CD14-positive monocyte (primary cell): ENCODE measurements around the gene SPRY4. TPM values are rescaled to one million over a fixed set of nuclear protein-coding genes. Genes with fewer than 3 reads are reported as not detected.

Source experiments
- DNase-seq, 3 donors: peaks; one replicate each; pipeline ENCODE4 v3.0.0-alpha.2; 2011 to 2022
- H2AFZ ChIP-seq: 2 replicates; pipeline ENCODE4 v1.6.0; 2012; ENCODE audit warnings: mild to moderate bottlenecking, low read depth, low read length, inconsistent platforms; ENCODE audit not compliant: insufficient read depth, poor library complexity, severe bottlenecking
- H3K27ac ChIP-seq, 2 donors: 1 replicate in 1 of 2; 2 replicates in 1 of 2; pipeline ENCODE4 v1.5.1; 2012 to 2013; ENCODE audit warnings: low read length in 2 of 2, control low read depth in 1 of 2, inconsistent platforms in 1 of 2, low read depth in 1 of 2, mild to moderate bottlenecking in 1 of 2
- H3K27me3 ChIP-seq, 2 donors: one replicate each; pipeline versions ENCODE4 v1.6.0 to v1.6.1; 2011 to 2013; ENCODE audit warnings: low read length in 2 of 2; ENCODE audit not compliant: control insufficient read depth in 2 of 2, insufficient read depth in 2 of 2
- H3K36me3 ChIP-seq, 2 donors: replicated peaks in 1 of 2; 1 replicate in 1 of 2; 2 replicates in 1 of 2; pipeline versions ENCODE4 v1.5.1 to v1.6.1; 2012 to 2013; ENCODE audit warnings: low read length in 2 of 2, control low read depth in 1 of 2, inconsistent platforms in 1 of 2, mild to moderate bottlenecking in 1 of 2; ENCODE audit not compliant: insufficient read depth in 2 of 2, control insufficient read depth in 1 of 2
- H3K4me1 ChIP-seq, 2 donors: 1 replicate in 1 of 2; 2 replicates in 1 of 2; pipeline versions ENCODE4 v1.5.1 to v1.6.1; 2012 to 2013; ENCODE audit warnings: low read length in 2 of 2, control low read depth in 1 of 2, inconsistent platforms in 1 of 2, mild to moderate bottlenecking in 1 of 2, moderate library complexity in 1 of 2; ENCODE audit not compliant: insufficient read depth in 2 of 2, control insufficient read depth in 1 of 2
- H3K4me2 ChIP-seq: replicated peaks from 2 replicates; pipeline ENCODE3; 2012; ENCODE audit warnings: low read length, moderate library complexity, mild to moderate bottlenecking; ENCODE audit not compliant: poor library complexity, severe bottlenecking; ENCODE audit errors: extremely low read depth
- H3K4me3 ChIP-seq, 3 experiments: fragments of 200-600 bp in 1 of 3; sonication (generic) in 1 of 3; replicated peaks in 1 of 3; 1 replicate in 2 of 3; 2 replicates in 1 of 3; pipeline ENCODE4 v1.5.1; 2011 to 2013; ENCODE audit warnings: low read length in 3 of 3, mild to moderate bottlenecking in 3 of 3, control low read depth in 2 of 3, low read depth in 2 of 3, inconsistent platforms in 1 of 3, moderate library complexity in 1 of 3
- H3K79me2 ChIP-seq: 2 replicates; pipeline ENCODE4 v1.6.0; 2012; ENCODE audit warnings: mild to moderate bottlenecking, control low read depth, inconsistent platforms, low read length, moderate library complexity; ENCODE audit not compliant: insufficient read depth
- H3K9ac ChIP-seq: 2 replicates; pipeline ENCODE4 v1.6.0; 2017; ENCODE audit warnings: low read length, mild to moderate bottlenecking; ENCODE audit not compliant: insufficient read depth, poor library complexity, severe bottlenecking
- H3K9me3 ChIP-seq, 2 donors: replicated peaks in 1 of 2; 1 replicate in 1 of 2; 2 replicates in 1 of 2; pipeline versions ENCODE4 v1.5.1 to v1.6.1; 2012 to 2013; ENCODE audit warnings: low read length in 2 of 2, control low read depth in 1 of 2; ENCODE audit not compliant: control insufficient read depth in 1 of 2, insufficient read depth in 1 of 2
- H4K20me1 ChIP-seq: 2 replicates; pipeline ENCODE4 v1.6.0; 2012; ENCODE audit warnings: mild to moderate bottlenecking, low read length, control low read depth, moderate library complexity; ENCODE audit not compliant: insufficient read depth
- H3K27ac Mint-ChIP-seq, 7 donors: one replicate each; pipeline ENCODE4 v1.8.0; 2020; ENCODE audit warnings: mild to moderate bottlenecking in 7 of 7, mixed read lengths in 7 of 7, moderate library complexity in 6 of 7, inconsistent platforms in 2 of 7
- H3K27me3 Mint-ChIP-seq, 3 donors: one replicate each; pipeline ENCODE4 v1.8.0; 2021 to 2022; ENCODE audit warnings: low read depth in 3 of 3, mild to moderate bottlenecking in 3 of 3, mixed read lengths in 3 of 3, moderate library complexity in 3 of 3, inconsistent platforms in 1 of 3
- H3K36me3 Mint-ChIP-seq, 2 donors: one replicate each; pipeline ENCODE4 v1.8.0; 2020; ENCODE audit warnings: mixed read lengths in 2 of 2, inconsistent platforms in 1 of 2, mild to moderate bottlenecking in 1 of 2
- H3K4me1 Mint-ChIP-seq: one replicate; pipeline ENCODE4 v1.8.0; 2020; ENCODE audit warnings: mild to moderate bottlenecking, mixed read lengths
- H3K4me3 Mint-ChIP-seq, 2 donors: one replicate each; pipeline ENCODE4 v1.8.0; 2020; ENCODE audit warnings: mild to moderate bottlenecking in 2 of 2, mixed read lengths in 2 of 2, moderate library complexity in 1 of 2
- H3K9me3 Mint-ChIP-seq, 7 donors: one replicate each; pipeline ENCODE4 v1.8.0; 2020 to 2022; ENCODE audit warnings: mixed read lengths in 7 of 7, mild to moderate bottlenecking in 6 of 7, moderate library complexity in 6 of 7, inconsistent platforms in 2 of 7
- WGBS: methylation state at CpG from one replicate; pipeline ENCODE4 v1.1.5; 2013; ENCODE audit warnings: missing lambda C conversion rate; ENCODE audit not compliant: insufficient coverage; 5-methylcytosine and 5-hydroxymethylcytosine counted together
- intact Hi-C, 2 donors: fragments of 100-400 bp; cut with micrococcal nuclease; formaldehyde crosslinking; loops; one replicate each; pipeline versions ENCODE4 v1.15.0 to v1.15.1; 2023
- polyA plus RNA-seq, 3 donors: library from polyadenylated mRNA; depleted of rRNA in 1 of 3; unstranded in 2 of 3; stranded (reverse) in 1 of 3; fragments of 300-500 nt in 2 of 3; fragments of >200 nt in 1 of 3; fragmentation: Illumina TruSeq in 2 of 3; gene quantifications; 1 replicate in 2 of 3; 2 replicates in 1 of 3; pipeline ENCODE4 v1.2.3, GENCODE V29; 2012 to 2021
- TF ChIP-seq, protein P1 (sequence below): fragments of 200-600 bp; IDR thresholded peaks from one replicate; pipeline ENCODE4 v1.8.0; 2022; ENCODE audit warnings: antibody characterized with exemption, mild to moderate bottlenecking

Gene SPRY4
- polyA plus RNA-seq, 3 donors, result not detected

DNA sequence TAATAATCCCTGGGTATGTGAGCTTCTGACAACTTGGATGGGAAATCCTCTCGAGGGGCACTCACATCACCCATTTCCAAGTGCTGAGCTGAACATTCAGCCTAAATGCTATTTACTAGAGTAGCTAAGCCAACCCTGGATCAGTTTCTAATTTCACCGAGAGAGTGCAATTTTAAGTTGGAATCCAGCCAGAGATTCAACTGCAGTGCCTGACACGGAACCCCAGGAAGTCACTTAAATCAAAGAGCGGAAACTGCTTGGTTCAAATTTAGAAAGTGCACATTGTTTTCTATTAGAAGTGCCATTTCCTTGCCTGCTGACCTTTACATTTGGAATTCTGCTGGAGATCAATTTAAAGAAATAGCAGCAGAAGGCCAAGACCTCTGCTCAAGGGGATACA, 8.8 kb downstream of the SPRY4 start:
- intact Hi-C loops, result no loop called here
- H3K79me2 ChIP-seq, result no peaks in the 10 kb centered on the region
- no peak overlapping the region for H3K27ac Mint-ChIP-seq
- no peaks in the 10 kb centered on the region for H3K4me1 ChIP-seq
- WGBS, result 0% methylated on average over 3 of the region's 4 CpGs
- TF ChIP-seq, protein P1, sequence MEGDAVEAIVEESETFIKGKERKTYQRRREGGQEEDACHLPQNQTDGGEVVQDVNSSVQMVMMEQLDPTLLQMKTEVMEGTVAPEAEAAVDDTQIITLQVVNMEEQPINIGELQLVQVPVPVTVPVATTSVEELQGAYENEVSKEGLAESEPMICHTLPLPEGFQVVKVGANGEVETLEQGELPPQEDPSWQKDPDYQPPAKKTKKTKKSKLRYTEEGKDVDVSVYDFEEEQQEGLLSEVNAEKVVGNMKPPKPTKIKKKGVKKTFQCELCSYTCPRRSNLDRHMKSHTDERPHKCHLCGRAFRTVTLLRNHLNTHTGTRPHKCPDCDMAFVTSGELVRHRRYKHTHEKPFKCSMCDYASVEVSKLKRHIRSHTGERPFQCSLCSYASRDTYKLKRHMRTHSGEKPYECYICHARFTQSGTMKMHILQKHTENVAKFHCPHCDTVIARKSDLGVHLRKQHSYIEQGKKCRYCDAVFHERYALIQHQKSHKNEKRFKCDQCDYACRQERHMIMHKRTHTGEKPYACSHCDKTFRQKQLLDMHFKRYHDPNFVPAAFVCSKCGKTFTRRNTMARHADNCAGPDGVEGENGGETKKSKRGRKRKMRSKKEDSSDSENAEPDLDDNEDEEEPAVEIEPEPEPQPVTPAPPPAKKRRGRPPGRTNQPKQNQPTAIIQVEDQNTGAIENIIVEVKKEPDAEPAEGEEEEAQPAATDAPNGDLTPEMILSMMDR, result no peak
- H3K36me3 Mint-ChIP-seq, result no peaks in the 10 kb centered on the region
- peak overlapping the region in 1 of 2 donors; percentile 21 for H3K4me3 Mint-ChIP-seq
- H3K4me2 ChIP-seq, result no peak overlapping the region
- H3K27ac ChIP-seq, result no peak overlapping the region
- H3K27me3 Mint-ChIP-seq, result peaks cover 41 to 64% (median 46%) of the 10 kb centered on the region in 3 donors
- peaks cover 16 to 46% of the 10 kb centered on the region in 2 donors for H3K27me3 ChIP-seq
- no peak overlapping the region for H3K9ac ChIP-seq
- H3K9me3 ChIP-seq, result no peaks in the 10 kb centered on the region
- H3K36me3 ChIP-seq, result no peaks in the 10 kb centered on the region
- H3K4me1 Mint-ChIP-seq, result peaks cover 13% of the 10 kb centered on the region
- no peak for DNase-seq
- H3K4me3 ChIP-seq, result no peak overlapping the region
- no peak overlapping the region for H2AFZ ChIP-seq
- no peaks in the 10 kb centered on the region for H3K9me3 Mint-ChIP-seq
- no peaks in the 10 kb centered on the region for H4K20me1 ChIP-seq

DNA sequence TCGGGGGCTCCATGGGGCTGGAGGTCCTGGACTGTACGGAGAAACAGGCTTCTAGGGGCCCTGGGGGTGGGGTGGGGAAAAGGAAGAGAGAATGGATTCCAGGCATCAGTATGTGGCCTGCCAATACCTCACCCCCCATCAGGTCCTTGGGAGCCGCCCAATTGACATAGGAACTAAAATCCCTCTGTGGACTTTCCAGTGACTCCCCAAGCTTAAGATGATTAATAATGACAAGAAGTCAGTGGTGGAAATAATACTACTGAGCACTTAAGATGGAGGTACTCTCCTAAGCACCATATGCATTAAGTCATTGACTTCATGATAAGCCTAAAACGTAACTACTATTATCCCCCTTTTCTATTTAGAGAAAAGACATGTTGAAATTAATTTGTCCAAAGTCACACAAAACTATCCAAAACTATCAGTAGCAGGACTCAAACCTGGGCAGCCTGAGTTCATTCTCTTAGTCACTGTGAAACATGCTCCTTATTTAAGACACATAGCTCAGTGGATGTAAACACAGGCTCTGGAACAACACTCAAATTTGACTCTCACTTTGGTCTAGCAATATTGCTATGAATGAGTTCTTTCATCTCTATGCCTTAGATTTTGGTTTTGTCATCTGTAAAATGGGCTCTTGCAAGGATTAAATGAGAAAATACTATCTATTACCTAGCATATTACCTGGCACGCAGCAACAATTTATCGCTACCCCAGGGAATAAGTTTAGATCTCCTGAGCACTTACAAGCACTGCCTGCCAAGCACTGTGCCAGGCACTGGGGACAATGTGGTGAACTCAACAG, 9.5 kb downstream of the SPRY4 start:
- Histone ChIP-seq H3K36me3 (no peaks in the 10 kb centered on the region), H3K4me2 (no peak overlapping the region), H3K79me2 (no peaks in the 10 kb centered on the region), H3K4me1 (no peaks in the 10 kb centered on the region), H3K9me3 (no peaks in the 10 kb centered on the region), H3K9ac (no peak overlapping the region), H2AFZ (no peak overlapping the region), H3K27ac (no peak overlapping the region), H3K4me3 (no peak overlapping the region), H4K20me1 (no peaks in the 10 kb centered on the region), H3K27me3 (peaks cover 16 to 38% of the 10 kb centered on the region in 2 donors)
- H3K27me3 Mint-ChIP-seq, result peaks cover 33 to 60% (median 40%) of the 10 kb centered on the region in 3 donors
- H3K4me1 Mint-ChIP-seq, result peaks cover 6% of the 10 kb centered on the region
- H3K36me3 Mint-ChIP-seq, result no peaks in the 10 kb centered on the region
- no peak overlapping the region for H3K4me3 Mint-ChIP-seq
- no peak overlapping the region for H3K27ac Mint-ChIP-seq
- 93% methylated on average over 2 of the region's 6 CpGs for WGBS
- DNase-seq, result no peak
- intact Hi-C loops, result no loop called here
- H3K9me3 Mint-ChIP-seq, result peaks cover 0 to 1% (median 0%) of the 10 kb centered on the region in 7 donors
- TF ChIP-seq, protein P1, result no peak
